Stimulated activated CD4-positive, alpha-beta T cell treated with anti-CD3 and anti-CD28 coated beads, Interleukin-15, amount 100 ng/mL, for 1 hour (primary cell): ENCODE measurements around the gene CREBBP.

ENCODE experiments used
- DNase-seq, 2 donors: peaks; one replicate each; pipeline ENCODE4 v3.0.0-alpha.2; 2020; ENCODE audit warnings: low read depth in 1 of 2, low spot score in 1 of 2

The CREBBP gene

DNA sequence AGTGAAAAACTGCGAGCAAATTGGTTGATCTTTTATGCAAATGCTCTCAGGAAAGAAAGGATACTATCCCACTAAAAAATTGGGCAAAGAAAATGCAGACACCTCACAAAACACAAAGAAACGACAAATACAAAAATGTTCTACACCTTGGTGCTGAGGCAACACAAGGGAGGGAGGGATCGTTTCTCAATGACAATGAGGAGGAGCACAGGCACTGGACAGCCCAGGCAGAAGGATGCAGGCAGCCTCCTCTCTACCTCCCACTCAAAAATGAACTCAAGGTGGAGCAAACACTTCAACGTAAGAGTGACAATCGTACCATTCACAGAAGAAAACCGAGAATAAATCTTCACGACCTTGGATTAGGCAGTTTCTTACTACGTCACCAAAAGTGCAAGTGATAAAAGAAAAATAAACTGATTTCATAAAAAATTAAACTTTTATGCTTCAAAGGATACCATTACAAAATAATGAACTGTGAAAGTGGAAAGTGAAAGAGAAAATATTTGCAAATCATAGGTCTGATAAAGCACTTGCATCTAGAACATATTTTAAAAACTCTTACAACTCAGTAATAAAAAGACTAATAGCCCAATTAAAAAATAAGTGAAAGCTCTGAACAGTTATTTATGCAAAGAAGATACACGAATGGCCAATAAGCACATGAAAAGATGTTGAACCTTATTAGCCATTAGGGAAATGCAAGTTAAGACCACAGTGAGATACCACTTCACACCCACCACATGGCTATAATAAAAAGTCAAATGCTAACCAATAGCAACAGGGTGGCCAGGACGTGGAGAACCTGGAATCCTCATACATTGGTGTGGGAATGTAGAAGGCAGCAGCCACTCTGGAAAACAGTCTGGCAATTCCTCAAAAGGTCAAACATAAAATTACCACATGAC lies 82.4 kb downstream of the CREBBP start:
- DNase-seq = no peak

DNA sequence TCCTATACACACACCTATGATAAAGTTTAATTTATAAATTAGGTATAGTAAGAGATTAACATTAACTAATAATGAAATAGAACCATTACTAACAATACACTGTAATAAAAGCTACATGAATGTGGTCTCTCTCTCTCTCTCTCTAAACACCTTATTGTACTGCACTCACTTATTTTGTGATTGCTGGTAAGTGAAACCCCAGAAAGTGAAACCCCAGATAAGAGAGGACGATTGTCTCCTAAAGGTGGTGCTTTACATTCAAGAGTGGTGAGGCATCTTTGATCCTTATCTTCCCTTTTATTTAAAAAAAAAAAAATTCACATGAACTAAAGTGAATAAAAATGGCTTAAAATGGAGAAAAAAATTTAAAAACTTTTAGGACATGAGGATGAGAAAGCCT lies 83.0 kb downstream of the CREBBP start:
- DNase-seq = no peak

DNA sequence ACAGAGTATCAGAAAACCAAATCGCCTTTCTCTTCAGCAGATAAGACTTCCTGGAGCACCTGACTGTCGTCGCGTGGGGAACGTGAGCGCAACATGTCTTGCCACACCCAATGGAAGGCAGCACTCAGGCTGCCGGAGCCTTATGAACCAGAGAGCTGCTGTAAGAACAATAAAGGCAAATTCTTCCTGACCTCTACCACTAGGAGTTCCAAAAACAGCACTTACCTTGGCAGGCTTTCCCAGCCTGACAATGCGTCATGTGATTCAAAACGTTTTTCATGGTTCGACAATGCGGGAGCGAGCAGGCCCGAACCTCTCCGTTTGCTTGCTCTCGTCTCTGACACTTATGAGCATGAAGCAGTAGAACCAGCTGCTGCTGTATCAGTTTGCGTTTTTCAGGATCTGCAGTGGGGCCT lies 87.3 kb downstream of the CREBBP start:
- no peak for DNase-seq

DNA sequence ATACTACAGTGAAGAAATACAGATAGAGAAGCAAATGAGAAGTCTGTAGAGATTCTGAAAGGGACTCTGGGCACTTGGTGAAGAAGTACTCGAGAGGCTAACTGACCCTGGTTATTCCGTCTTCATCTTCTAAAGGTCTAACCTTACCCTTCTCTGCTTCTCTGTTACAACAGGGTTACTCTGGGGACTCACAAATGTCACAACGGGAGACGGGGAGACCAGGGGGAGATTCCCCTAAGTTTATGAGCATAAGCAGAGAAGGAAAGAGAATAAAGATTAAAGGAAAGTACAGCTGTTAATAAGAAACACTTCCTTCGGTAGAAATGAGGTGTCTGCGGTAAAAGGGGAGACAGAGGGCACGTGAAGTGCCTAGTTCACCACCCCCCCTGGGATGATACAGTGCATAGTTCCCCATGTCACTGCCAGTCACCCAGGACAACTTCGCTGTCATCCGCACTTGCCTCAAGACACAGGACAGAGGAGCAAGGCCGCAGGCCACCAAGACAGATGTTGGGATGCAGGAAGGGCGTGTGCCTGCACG lies 88.0 kb downstream of the CREBBP start:
- no peak for DNase-seq

DNA sequence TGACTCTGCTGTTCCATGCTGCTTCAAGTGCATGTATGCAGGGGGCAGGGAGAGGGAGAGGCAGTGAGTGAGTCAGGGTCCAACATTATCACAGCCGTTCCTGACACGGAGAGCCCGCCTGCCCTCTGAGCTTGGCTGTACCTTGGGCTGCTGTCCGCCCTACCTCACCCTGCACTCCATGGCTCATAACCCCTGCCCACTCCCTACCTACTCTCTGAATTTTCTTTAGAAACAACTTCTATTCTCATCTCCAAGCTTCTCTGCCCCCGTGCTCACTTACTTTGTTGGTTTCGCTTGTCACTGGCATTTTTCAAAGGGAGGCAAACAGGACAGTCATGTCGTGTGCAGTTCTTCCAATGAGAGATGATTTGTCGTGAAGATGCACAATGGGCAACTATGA lies 88.8 kb downstream of the CREBBP start:
- no peak for DNase-seq

DNA sequence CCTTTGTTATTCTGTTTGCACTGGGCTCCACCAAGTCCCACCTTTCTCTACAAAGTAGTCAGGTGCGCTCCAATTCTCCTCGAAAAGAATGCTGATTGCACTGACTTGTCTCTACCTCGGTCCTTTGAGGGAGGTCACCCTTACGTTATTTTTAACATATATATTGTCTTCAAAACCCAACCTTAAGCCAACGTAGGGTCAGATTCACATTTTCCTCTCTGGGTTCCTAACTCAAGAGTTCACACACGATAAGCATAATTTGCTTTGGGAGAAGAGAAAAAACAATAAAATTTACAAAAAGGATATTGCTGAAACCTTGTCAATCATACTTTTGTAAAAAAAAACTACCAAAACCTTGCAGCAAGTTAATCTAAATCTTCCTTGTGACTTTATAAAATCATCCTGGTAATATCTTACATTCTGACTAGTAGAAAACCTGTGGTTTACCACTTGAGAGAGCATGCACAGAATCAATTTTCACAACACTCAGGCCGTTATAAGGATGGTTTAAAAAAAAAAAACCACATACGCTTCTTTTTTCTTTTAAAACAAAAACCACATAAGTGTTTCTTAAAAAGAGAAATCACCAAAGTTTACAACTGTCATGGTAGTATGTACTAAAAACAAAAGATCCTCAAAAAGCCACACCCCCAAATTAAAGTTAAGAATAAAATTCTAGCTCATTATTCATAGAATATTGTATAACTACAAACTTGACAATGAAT lies 91.0 kb downstream of the CREBBP start:
- no peak for DNase-seq

DNA sequence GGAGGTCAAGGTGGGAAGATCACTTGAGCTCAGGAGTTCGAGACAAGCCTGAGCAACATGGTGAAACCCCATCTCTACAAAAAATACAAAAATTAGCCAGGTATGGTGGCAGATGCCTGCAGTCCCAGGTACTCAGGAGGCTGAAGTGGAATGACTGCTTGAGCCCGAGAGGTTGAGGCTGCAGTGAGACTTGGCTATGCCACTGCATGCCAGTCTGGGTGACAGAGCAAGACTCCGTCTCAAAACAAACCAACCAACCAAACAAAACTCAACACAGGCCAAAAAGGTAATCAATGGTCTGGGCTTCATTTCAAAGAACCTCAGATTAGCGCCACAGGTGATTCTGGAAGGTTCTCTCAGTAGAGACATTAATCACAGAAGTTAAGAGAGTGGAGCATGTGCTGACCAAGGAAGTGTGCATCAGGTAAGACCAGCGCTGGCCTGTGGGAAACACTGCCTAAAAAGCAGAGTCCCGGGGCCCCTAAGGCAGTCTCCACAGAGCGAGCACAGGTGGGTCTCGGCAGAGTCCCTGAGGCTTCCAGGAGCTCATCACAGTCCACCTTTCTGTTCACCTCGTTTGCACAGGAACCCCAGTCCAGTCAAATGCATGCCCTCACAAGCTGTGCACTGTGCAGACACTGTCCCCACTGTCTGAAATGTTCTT lies 91.7 kb downstream of the CREBBP start:
- DNase-seq = no peak

DNA sequence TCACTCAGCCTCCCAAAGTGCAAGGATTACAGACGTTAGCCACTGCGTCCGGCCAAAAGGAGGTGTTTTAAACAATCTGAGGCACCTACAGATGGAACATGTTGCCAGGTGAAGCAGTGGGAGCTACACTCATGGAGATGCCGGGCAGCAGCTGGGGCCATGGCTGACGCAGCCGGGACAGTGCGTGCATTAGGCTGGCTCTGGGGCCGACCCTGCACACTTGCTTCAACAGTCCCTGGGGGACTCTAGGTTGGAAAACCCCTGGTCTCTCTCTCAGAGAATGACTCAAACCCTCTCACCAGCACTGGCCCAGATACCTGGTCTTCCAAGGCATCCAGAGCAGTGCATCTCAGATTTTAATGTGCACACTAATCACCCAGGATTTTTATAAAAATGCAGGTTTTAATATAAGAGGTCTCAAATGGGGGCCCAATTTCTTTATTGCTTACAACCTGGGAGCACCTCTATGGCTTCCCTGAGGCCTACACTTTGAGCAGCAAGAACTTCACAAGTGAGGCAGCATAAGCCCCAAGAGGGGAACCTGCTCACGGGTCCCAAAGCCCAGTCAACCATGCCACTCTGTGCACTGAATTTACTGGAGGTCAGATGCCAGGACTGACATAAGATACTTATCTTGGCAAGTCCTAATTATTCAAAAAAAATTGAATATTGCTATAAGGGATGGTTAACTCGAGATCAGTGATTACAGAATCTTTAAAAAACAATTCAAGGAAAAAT lies 92.4 kb downstream of the CREBBP start:
- no peak for DNase-seq

DNA sequence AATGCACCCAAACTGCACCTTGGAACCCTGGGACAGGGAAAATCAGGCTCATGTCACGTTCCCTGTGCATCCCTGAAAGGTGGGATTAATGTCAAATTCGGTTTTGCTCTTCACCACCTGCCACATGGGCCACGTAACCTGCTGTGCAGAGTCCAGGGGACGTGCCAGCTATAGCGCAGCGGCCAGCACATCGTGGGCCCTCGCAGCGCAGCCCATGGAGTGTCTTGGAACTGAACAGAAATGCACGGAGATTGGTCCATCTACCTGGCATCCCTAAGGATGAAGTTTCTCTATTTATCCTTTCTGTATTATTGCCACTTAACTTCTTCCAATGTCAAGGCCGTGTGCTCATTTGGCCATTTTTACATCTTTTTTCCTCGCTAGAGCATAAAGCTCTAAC lies 95.1 kb downstream of the CREBBP start:
- no peak for DNase-seq

DNA sequence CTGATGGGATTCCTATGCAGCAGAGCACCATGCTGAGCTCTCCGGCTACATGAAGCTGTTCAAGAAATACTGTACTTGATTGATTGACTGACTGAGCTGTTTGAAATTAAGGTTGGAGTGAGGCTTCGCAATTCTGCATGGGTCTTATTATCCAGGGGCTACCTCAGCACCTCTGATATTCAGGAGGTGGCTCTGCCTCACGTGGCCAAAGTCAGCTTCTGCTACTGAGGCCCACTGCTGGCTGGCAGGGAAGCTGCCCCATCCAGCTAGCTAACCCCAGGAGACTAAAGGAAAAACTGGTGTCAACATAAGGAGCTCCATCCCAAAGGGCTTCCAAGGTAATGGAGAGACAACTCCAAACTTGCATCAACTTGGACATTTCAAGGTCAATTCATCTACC lies 97.0 kb downstream of the CREBBP start:
- no peak for DNase-seq

DNA sequence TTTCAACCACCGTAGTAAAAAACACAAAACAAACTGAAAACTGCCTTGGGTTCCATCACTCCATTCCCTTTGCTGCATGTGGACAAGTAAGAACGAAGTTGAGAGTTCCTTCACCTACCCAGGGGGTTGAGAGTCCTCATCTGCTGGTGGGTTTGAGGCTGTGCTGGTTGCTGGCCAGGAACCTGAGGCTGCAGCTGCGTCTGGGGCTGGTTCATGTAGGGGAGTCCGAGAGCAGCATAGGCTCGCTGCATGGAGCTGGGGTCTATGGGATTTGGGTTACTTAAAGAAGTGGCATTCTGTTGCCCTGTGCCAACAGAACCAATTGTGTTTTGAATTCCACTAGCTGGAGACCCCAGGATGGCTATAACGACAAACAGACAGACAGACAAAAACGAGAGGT lies 97.9 kb downstream of the CREBBP start:
- no peak for DNase-seq

DNA sequence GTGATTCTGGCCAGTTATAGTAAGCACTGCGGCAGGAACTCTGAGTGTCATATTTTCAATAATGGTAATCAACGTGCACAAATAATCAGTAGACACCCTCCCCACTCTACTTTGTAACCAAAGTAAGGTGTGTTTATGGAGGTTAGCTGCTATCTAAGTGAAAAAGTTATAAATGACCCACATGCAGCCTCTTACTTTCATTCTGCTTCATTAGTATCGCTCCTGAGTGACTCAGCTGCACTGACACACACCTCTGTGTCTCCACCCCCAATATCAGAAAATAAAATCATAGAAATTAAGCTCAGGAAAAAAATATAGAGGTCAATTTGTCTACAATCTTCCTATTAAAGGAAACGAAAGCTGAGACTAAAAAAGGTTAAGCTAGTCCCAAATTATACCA lies 99.1 kb downstream of the CREBBP start:
- no peak for DNase-seq

DNA sequence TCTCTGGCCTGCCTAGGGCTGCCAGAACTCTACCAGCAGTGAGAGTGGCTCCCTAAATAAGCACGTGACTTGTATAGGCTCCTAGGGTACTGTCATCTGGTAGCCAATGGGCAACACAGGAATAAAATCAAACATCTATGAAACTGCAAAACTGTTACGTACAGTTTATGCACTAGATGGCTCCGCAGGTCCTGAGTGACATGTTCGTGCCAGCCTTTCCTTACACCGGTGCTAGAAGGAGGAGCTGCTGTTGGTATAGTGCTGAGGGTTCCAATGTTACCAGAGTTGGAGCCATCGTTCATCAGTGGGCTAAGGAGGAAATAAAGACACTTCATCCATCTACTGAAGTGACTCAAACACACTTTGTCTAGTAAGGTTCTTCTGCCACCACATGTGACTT lies 99.9 kb downstream of the CREBBP start:
- no peak for DNase-seq

DNA sequence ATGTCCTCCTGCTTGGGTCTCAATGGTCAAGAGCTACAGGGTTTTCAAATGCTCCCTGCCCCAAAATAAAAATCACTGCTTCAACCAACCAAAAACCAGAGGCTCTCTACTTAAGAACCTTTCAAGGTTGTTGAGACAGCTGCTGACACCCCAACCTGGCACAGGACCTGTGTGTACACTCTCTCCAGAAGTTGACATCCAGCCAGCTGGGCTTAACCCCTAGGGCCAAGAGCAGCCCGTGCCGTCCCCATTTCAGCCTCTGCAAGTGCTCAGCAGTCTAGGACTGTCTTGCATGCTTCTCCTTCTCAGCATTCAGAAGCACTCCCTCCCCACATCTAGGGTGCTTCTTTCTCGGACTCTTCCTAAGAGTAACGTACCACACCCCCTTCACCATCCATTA lies 104.2 kb downstream of the CREBBP start:
- no peak for DNase-seq

DNA sequence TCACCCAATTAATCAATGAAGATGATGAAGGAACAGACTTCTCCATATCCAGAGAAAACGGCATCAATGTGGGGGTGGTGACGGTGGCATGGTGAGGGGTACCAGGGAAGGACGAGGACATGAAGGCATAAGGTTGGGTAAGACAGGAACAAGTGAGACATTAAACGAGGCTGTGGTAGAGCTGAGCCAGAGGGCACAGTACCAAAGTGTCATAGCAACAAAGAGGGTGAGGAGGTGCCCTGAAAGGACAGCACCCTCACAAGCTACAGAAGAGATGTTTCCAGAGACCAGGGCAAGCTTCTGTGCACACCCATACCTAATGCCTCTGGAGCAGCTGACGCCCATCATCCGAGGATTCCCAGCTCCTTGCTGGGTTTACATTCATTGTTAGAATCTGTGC lies 105.7 kb downstream of the CREBBP start:
- no peak for DNase-seq

DNA sequence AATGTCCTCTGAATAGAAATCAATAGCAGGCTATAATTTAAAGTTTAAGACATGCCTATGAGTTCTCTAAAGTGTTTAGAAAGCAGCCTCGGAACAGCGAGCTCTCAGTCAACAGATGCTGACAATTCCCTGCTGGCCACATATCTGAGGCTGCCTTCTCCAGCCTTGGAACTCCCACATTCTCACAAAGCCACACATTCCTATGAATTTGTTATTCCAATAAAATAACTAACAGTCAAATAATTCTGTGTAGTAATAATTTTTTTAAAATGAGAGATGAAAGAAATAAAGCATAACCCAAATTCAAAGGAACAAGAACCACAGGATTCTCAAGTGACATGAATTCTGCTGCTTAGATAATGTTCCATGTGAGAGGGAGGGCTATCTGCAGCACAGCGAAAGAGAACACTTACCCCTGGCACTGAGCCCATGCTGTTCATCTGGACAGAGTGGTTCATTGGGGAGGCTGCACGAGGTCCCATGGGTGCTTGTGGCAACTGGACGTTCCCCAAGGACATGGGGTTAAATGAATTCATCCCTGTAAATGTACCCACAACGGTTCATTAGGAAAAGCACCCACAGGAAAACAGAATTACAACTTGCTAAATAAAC lies 106.3 kb downstream of the CREBBP start:
- DNase-seq = no peak

DNA sequence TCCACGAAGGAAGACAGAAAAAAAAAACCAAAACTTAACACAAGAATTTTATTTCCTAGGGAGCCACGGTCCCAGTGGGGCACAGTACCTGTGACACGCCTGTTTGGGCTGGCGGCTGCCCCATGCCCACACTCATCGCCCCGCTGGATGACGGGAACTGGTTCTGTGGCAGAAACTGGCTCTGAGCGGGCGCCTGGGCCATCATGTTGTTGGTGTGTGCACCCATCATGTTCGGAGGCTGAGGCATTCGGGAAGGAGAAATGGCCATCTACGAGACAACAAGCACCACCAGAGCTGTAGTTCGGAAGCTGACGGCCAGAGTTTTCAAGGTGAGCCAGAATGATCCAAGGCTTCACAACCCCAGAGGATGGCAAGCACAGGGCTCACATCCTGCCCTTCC lies 106.8 kb downstream of the CREBBP start:
- no peak for DNase-seq

DNA sequence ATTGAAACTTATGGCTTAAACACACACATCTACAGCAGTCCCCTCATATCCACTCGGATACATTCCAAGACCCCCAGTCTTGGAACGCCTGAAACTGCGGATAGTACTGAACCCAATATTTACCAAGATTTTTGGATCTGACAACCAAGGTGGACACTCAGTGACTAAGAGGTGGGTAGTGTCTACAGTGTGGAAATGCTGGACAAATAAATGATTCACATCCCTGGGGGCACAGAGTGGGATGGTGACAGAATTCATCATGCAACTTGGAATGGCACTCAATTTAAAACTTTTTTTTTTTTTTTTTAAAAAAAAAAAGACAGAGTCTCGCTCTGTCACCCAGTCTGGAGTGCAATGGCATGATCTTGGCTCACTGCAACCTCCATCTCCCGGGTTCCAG lies 109.0 kb downstream of the CREBBP start:
- no peak for DNase-seq

DNA sequence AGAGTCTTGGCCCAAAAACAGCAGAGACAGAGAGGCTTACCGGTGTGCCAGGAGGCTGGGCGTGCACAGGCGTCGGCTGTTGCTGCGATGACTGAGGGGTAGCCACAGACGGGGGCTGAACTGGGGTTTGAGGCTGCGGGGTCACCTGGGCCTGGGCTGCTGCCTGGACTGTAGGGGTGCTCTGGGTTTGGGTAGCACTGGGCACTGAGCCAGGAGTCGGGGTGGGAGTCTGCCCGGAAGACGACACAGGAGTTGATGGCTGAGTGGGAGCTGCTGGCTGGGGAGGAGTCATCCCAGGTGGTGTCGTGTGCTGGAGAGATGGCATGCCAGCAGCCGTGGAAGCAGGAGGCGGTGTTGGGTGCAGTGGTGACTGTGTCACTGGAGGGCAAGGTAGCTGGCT lies 110.0 kb downstream of the CREBBP start:
- DNase-seq = no peak

DNA sequence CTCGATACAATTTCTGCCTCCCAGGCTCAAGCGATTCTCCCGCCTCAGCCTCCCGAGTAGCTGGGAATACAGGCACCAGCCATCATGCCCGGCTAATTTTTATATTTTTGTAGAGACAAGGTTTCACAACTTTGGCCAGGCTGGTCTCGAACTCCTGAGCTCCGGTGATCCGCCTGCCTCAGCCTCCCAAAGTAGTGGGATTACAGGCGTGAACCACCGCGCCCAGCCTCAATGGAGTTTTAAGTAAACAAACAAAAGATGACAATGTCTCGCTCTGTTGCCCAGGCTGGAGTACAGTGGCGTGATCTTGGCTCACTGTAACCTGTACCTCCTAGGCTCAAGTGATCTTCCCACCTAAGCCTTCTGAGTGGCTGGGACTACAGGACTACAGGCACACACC lies 110.6 kb downstream of the CREBBP start:
- no peak for DNase-seq

DNA sequence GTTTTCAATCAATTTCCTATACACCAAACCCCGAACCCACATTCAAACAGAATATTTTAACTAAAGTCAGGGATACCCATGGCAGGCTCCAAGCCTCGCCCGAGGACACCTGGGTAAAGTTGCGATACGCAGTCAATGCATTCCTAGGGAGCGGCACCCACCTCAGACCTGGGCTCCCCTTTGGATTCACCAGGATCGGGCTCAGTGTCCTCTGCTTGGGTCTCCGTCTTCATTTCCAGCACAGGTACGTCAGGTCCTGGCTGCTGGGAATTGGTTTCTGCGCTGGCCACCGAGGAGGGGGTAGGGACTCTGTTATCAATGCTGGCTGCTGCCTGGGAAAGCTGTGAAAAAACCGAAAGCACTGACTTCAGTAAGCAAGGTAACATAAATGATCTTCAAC lies 111.5 kb downstream of the CREBBP start:
- no peak for DNase-seq
